Testis (tissue), 3 donors: Measurements from ENCODE around the gene SLC39A13. TPM values are rescaled to one million over a fixed set of nuclear protein-coding genes. Genes with fewer than 3 reads are reported as not detected.

Experiments
- DNase-seq: peaks from one replicate; pipeline ENCODE4 v3.0.0-alpha.2; 2019
- H3K27ac ChIP-seq, 2 donors: fragments of 200-600 bp; sonication (generic); one replicate each; pipeline ENCODE4 v1.5.1; 2019
- H3K27me3 ChIP-seq: fragments of 200-600 bp; sonication (generic); one replicate; pipeline ENCODE4 v1.5.1; 2019
- H3K36me3 ChIP-seq: fragments of 200-600 bp; sonication (generic); one replicate; pipeline ENCODE4 v1.5.1; 2017; ENCODE audit warnings: low read depth; ENCODE audit errors: missing control alignments
- H3K4me1 ChIP-seq: fragments of 200-600 bp; sonication (generic); one replicate; pipeline ENCODE4 v1.5.1; 2019
- H3K4me3 ChIP-seq, 2 donors: fragments of 200-600 bp; sonication (generic); one replicate each; pipeline ENCODE4 v1.5.1; 2017 to 2019
- H3K9me3 ChIP-seq: fragments of 200-600 bp; sonication (generic); one replicate; pipeline ENCODE4 v1.5.1; 2017
- POLR2A ChIP-seq: fragments of 450-650 bp; IDR thresholded peaks from one replicate; pipeline ENCODE4 v1.6.1; 2017; ENCODE audit warnings: antibody characterized with exemption, mild to moderate bottlenecking, moderate library complexity
- WGBS, 2 donors: methylation state at CpG; one replicate each; pipeline ENCODE4 v1.1.5; 2018; 5-methylcytosine and 5-hydroxymethylcytosine counted together
- intact Hi-C: fragments of 100-400 bp; cut with DNase I; formaldehyde crosslinking; loops from one replicate; pipeline ENCODE4 v1.15.1; 2023; ENCODE audit warnings: low total_unique reads
- microRNA-seq, 2 donors: library from miRNA; unstranded; fragments of <30 nt; microRNA quantifications; one replicate each; pipeline ENCODE4, GENCODE V29; 2016; ENCODE audit warnings: borderline number of aligned reads in 2 of 2, borderline replicate concordance in 1 of 2
- polyA plus RNA-seq: library from polyadenylated mRNA; stranded (reverse); fragments of 350-450 nt; fragmentation: Illumina TruSeq; extraction: RNeasy Lipid Tissue Mini Kit (QIAGEN cat#74804); gene quantifications from one replicate; pipeline ENCODE4 v1.2.3, GENCODE V29; 2014; ENCODE audit warnings: low read depth, low replicate concordance; ENCODE audit not compliant: insufficient read depth
- small RNA-seq, 2 donors: library from RNA; depleted of rRNA; stranded (forward); fragments of <200 nt; gene quantifications; one replicate each; pipeline ENCODE3, GENCODE V24; 2016
- total RNA-seq, 2 donors: library from RNA; depleted of rRNA; stranded (reverse); fragments of >200 nt; gene quantifications; one replicate each; pipeline ENCODE4 v1.2.3, GENCODE V29; 2016
- TF ChIP-seq, protein P1 (sequence below), 3 experiments: fragments of 450-650 bp in 2 of 3; fragments of 200-600 bp in 1 of 3; sonication (generic) in 1 of 3; IDR thresholded peaks; one replicate each; pipeline ENCODE4 v1.5.1; 2016 to 2019; ENCODE audit warnings: antibody characterized with exemption in 3 of 3, mild to moderate bottlenecking in 2 of 3, moderate library complexity in 1 of 3

SLC39A13 gene
- total and polyA plus RNA-seq, 3 donors from 2014 or later: 95.1 to 99.2 (median 98.1) TPM

DNA sequence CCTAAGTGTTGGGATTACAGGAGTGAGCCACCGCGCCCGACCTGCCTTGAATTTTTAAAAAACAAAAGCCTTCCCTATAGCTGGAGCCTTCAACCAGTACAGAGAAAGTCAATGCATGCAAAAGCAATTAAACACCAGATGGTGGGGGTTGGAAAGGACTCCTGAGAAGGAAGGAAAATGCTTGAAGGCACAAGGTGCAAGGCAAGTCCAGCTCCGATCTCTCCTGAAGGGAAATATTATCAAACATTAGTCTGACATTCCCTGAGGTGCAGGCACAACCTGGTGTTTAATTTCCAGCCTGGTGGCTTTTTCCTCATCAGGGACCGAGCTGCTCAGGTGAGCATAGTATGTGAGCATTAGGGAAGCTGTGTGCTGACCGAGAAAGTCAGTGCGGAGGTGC, 53.5 kb downstream of the SLC39A13 start:
- no peaks in the 10 kb centered on the region for H3K36me3 ChIP-seq
- no peaks in the 10 kb centered on the region for H3K9me3 ChIP-seq
- no peak for DNase-seq
- TF ChIP-seq, protein P1, sequence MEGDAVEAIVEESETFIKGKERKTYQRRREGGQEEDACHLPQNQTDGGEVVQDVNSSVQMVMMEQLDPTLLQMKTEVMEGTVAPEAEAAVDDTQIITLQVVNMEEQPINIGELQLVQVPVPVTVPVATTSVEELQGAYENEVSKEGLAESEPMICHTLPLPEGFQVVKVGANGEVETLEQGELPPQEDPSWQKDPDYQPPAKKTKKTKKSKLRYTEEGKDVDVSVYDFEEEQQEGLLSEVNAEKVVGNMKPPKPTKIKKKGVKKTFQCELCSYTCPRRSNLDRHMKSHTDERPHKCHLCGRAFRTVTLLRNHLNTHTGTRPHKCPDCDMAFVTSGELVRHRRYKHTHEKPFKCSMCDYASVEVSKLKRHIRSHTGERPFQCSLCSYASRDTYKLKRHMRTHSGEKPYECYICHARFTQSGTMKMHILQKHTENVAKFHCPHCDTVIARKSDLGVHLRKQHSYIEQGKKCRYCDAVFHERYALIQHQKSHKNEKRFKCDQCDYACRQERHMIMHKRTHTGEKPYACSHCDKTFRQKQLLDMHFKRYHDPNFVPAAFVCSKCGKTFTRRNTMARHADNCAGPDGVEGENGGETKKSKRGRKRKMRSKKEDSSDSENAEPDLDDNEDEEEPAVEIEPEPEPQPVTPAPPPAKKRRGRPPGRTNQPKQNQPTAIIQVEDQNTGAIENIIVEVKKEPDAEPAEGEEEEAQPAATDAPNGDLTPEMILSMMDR (IDR thresholded peaks at IDR 0.05): no peak
- TF ChIP-seq POLR2A: no peak
- intact Hi-C loops: no loop called here
- H3K27me3 ChIP-seq: no peaks in the 10 kb centered on the region
- 96% methylated on average over 7 of the region's 7 CpGs for WGBS, 2 donors
- no peak overlapping the region for H3K4me3 ChIP-seq
- H3K4me1 ChIP-seq: peaks cover 11% of the 10 kb centered on the region
- no peak overlapping the region for H3K27ac ChIP-seq

DNA sequence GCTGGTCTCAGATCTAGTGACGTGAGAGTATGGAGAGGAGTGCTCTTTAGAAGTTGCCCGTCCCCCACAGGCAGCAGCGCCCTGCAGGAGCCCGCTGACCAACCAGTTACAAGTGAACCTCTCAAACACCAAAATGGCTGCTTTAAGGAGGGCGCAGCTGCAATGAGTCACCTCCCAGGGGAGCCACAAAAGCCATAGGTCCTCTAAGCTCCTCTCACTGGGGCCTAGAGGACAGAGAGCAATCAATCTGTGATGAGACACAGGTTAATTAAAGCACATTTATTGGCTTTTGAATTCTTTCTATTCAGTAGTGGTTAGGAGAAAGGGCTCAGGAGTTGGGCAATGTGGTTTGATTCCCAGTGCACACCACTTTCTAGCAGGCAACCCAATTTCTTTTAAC, 56.1 kb downstream of the SLC39A13 start:
- Histone ChIP-seq H3K27me3 (no peaks in the 10 kb centered on the region), H3K4me1 (peaks cover 23% of the 10 kb centered on the region), H3K27ac (no peak overlapping the region), H3K4me3 (no peak overlapping the region), H3K9me3 (no peaks in the 10 kb centered on the region), H3K36me3 (no peaks in the 10 kb centered on the region)
- intact Hi-C loops: no loop called here
- WGBS, 2 donors: 94 to 99% methylated on average over 5 of the region's 5 CpGs
- no peak for TF ChIP-seq POLR2A
- TF ChIP-seq, protein P1 (IDR thresholded peaks at IDR 0.05): no peak
- no peak for DNase-seq

Small RNA genes within 50 kb of the gene (microRNA-seq; reads per million reads assigned to microRNA genes)
- gene MIR4487: 0 reads per million in 2 donors

Small RNA genes within 50 kb of the gene (small RNA-seq; reads per million reads assigned to genes)
- 0 reads per million in 2 donors for gene MIR4487

Other genes with a start within 250 kb of the SLC39A13 start
- 100 to 1,000 TPM; 167 to 178 TPM for gene ARFGAP2, start 231.7 kb upstream of the SLC39A13 start, total RNA-seq
- gene ARFGAP2, start 231.7 kb upstream of the SLC39A13 start, polyA plus RNA-seq: 82.4 TPM
- 10 to 100 TPM; 10.8 to 12.0 TPM for gene PACSIN3, start 222.2 kb upstream of the SLC39A13 start, total RNA-seq
- gene PACSIN3, start 222.2 kb upstream of the SLC39A13 start, polyA plus RNA-seq: 11.0 TPM
- 10 to 100 TPM; 33.6 to 34.7 TPM for gene DDB2, start 193.6 kb upstream of the SLC39A13 start, total RNA-seq
- gene DDB2, start 193.6 kb upstream of the SLC39A13 start, polyA plus RNA-seq: 20.7 TPM
- gene ACP2, start 159.8 kb upstream of the SLC39A13 start, total RNA-seq: 10 to 100 TPM; 61.3 to 63.7 TPM
- gene ACP2, start 159.8 kb upstream of the SLC39A13 start, polyA plus RNA-seq: 40.3 TPM
- gene NR1H3, start 150.6 kb upstream of the SLC39A13 start, total RNA-seq: 10 to 100 TPM; 29.4 to 38.2 TPM
- gene NR1H3, start 150.6 kb upstream of the SLC39A13 start, polyA plus RNA-seq: 83.4 TPM
- 100 to 1,000 TPM; 103 to 118 TPM for gene MADD, start 138.5 kb upstream of the SLC39A13 start, total RNA-seq
- gene MADD, start 138.5 kb upstream of the SLC39A13 start, polyA plus RNA-seq: 87.8 TPM
- gene MYBPC3, start 55.9 kb upstream of the SLC39A13 start, total RNA-seq: under 1 TPM; 0.68 to 0.79 TPM
- gene MYBPC3, start 55.9 kb upstream of the SLC39A13 start, polyA plus RNA-seq: 1.7 TPM
- 1 to 10 TPM; 4.6 to 7.4 TPM for gene SPI1, start 30.0 kb upstream of the SLC39A13 start, total RNA-seq
- gene SPI1, start 30.0 kb upstream of the SLC39A13 start, polyA plus RNA-seq: 16.3 TPM
- 100 to 1,000 TPM in 1 of 2 donors, 10 to 100 TPM in 1; 98.1 to 108 TPM for gene PSMC3, start 17.8 kb downstream of the SLC39A13 start, total RNA-seq
- gene PSMC3, start 17.8 kb downstream of the SLC39A13 start, polyA plus RNA-seq: 228 TPM
- under 1 TPM; 0.19 to 0.63 TPM for gene RAPSN, start 40.5 kb downstream of the SLC39A13 start, total RNA-seq
- gene RAPSN, start 40.5 kb downstream of the SLC39A13 start, polyA plus RNA-seq: 0.65 TPM
- gene CELF1, start 144.5 kb downstream of the SLC39A13 start, total RNA-seq: 100 to 1,000 TPM; 193 to 208 TPM
- gene CELF1, start 144.5 kb downstream of the SLC39A13 start, polyA plus RNA-seq: 74.3 TPM
- gene PTPMT1, start 157.0 kb downstream of the SLC39A13 start, total RNA-seq: 100 to 1,000 TPM; 204 to 239 TPM
- gene PTPMT1, start 157.0 kb downstream of the SLC39A13 start, polyA plus RNA-seq: 172 TPM
- 10 to 100 TPM; 27.8 to 35.5 TPM for gene KBTBD4, start 170.4 kb downstream of the SLC39A13 start, total RNA-seq
- 35.9 TPM for gene KBTBD4, start 170.4 kb downstream of the SLC39A13 start, polyA plus RNA-seq
- gene NDUFS3, start 170.5 kb downstream of the SLC39A13 start, total RNA-seq: 10 to 100 TPM; 69.8 to 88.5 TPM
- 121 TPM for gene NDUFS3, start 170.5 kb downstream of the SLC39A13 start, polyA plus RNA-seq
- gene FAM180B, start 178.1 kb downstream of the SLC39A13 start, total RNA-seq: not detected
- gene FAM180B, start 178.1 kb downstream of the SLC39A13 start, polyA plus RNA-seq: 1.1 TPM
- gene C1QTNF4, start 185.8 kb downstream of the SLC39A13 start, total RNA-seq: 10 to 100 TPM; 15.4 to 25.1 TPM
- gene C1QTNF4, start 185.8 kb downstream of the SLC39A13 start, polyA plus RNA-seq: 2.6 TPM
- 10 to 100 TPM; 71.1 to 98.8 TPM for gene MTCH2, start 234.0 kb downstream of the SLC39A13 start, total RNA-seq
- gene MTCH2, start 234.0 kb downstream of the SLC39A13 start, polyA plus RNA-seq: 396 TPM